NCI-H82 (cell line): ENCODE measurements around the gene CDH23.

ENCODE experiments used
- DNase-seq: peaks from one replicate; lab custom pipeline; 2025; lab: John Stamatoyannopoulos, UW

CDH23 gene

GRCh38 chr10:71756311-71757191, 359.8 kb downstream of the CDH23 start:
- no peak for DNase-seq

- DNase-seq = no peak
These were observed 360.7 kb downstream of the CDH23 start for GRCh38 chr10:71757399-71757922.

GRCh38 chr10:71761105-71761511, 364.4 kb downstream of the CDH23 start:
- DNase-seq = no peak

- DNase-seq = no peak
These were observed 364.9 kb downstream of the CDH23 start for GRCh38 chr10:71761541-71762113.

- no peak for DNase-seq
These were observed 365.6 kb downstream of the CDH23 start for GRCh38 chr10:71762324-71762723.

- no peak for DNase-seq
These were observed 366.8 kb downstream of the CDH23 start for GRCh38 chr10:71763352-71764127.

- no peak for DNase-seq
These were observed 368.6 kb downstream of the CDH23 start for GRCh38 chr10:71765176-71765904.

- no peak for DNase-seq
These were observed 369.4 kb downstream of the CDH23 start for GRCh38 chr10:71765906-71766716.

- peak; percentile 36 for DNase-seq
These were observed 370.1 kb downstream of the CDH23 start for GRCh38 chr10:71766717-71767419.

GRCh38 chr10:71767420-71768035, 370.8 kb downstream of the CDH23 start:
- DNase-seq = no peak

- DNase-seq = no peak
These were observed 372.6 kb downstream of the CDH23 start for GRCh38 chr10:71769279-71769823.

GRCh38 chr10:71770255-71770654, 373.5 kb downstream of the CDH23 start:
- DNase-seq = no peak

GRCh38 chr10:71770789-71771188, 374.1 kb downstream of the CDH23 start:
- DNase-seq = no peak

- no peak for DNase-seq
These were observed 374.5 kb downstream of the CDH23 start for GRCh38 chr10:71771204-71771603.

- no peak for DNase-seq
These were observed 375.3 kb downstream of the CDH23 start for GRCh38 chr10:71771821-71772617.

GRCh38 chr10:71772832-71773220, 376.1 kb downstream of the CDH23 start:
- no peak for DNase-seq

- DNase-seq = peak; percentile 77
These were observed 376.7 kb downstream of the CDH23 start, which contains the start of gene VSIR for GRCh38 chr10:71773221-71773971. Gene VSIR (minus strand): TSS chr10:71773520. CDS start chr10:71773439, 81 bp downstream.
